ENCODE data around the gene KCTD16.

KCTD16 gene

GRCh38 chr5:144531188-144531587 is 360.5 kb downstream of the KCTD16 start:
- DNase-seq (ENCODE audit: low read depth in 2 of 2): no peak

Data from stimulated activated CD8-positive, alpha-beta memory T cell treated with anti-CD3 and anti-CD28 coated beads, Interleukin-15, amount 100 ng/mL, for 48 hours (primary cell).